Activated CD4-positive, alpha-beta T cell treated with anti-CD3 and anti-CD28 coated beads, Interleukin-2, amount 50 U/mL, for 48 hours (primary cell): Measurements from ENCODE around the gene SORCS2.

Experiments used
- DNase-seq, 2 experiments: peaks; one replicate each; pipeline ENCODE4 v3.0.0-alpha.2; 2020

The SORCS2 gene

DNA sequence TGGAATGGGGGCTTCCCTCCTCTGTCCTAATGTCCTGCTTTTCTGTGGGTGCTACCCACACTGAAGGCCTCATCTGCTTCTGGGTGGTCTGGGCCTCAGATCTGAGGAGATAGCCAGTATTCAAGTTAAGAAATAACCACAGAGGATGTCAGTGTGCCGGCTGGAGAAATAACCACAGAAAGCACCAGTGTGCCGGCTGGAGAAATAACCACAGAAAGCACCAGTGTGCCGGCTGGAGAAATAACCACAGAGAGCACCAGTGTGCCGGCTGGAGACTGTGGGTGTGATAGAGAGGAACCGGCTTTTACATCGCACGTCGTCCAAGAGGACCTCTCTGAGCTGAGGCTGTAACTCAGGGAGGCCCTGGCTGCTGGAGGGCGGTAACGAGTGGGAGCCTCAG is 308.1 kb downstream of the SORCS2 start:
- no peak for DNase-seq

DNA sequence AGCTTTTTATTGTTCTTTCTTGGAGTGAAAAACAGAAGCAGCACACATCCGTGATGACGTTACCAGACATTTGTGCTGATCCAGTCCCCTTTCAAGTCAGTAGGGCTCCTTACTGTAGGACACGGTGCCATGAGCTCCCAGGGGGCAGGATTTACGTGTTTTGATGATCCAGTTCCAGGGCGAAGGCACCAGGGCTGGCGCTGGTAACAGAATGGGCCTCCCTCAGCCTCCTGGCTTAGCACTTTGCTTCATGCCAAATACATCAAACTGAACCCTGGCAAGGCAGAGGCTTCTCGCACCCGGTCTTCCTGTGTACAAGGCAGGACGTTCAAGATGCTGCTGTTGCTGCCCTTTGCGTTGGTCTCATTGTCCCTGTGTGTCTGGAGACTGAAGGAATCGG is 309.0 kb downstream of the SORCS2 start:
- no peak for DNase-seq

DNA sequence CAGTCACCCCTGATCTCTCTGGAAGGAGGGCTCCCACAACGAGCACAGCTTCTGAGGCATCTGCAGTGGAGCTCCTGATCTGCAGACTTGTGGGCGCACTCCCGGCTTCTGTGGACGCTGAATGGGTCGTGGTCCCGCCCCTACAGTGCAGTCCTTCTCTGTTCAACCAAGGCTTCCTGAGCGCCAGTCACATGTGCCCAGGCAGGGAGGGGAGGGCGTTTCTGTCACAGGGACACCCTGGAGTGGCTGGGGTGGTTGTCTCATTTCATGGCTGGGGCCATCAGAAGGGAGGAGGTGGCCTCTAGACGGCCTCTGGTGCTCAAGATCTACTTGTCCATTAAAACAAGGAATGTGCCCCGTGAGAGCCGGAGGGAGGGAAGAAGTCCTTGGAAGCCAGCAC is 309.5 kb downstream of the SORCS2 start:
- no peak for DNase-seq

DNA sequence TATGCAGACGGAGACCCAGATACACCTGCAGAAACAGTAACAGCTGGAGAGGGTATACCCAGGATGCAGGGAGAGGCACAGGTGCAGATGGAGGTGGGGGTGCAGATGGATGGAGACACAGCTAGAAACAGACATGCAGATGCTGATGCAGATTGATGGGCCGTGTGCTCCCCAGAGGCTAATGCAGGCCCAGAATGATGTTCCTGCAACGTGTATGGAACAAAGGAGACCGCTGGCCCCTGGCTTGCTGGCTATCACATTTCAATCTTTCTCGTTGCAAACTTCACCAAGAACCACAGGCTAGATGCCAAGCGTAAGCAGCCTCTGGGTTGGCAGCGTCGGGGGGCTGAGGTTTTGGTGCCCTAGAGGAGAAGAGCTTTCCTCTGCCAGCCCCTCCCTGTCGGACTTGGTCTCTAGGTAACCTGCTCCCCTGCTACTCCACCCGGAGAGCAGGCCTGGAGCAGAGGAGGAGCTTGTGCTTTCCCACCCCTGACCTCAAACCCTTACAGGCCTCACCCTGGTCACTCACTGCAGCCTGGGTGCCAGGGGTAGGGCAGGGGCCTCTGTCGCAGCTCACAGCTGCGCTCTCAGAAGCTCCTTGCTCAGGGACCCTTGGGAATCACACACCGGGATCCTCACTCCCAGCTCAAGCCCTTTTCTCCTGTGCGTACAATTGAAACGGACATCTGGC is 311.4 kb downstream of the SORCS2 start:
- DNase-seq: no peak

DNA sequence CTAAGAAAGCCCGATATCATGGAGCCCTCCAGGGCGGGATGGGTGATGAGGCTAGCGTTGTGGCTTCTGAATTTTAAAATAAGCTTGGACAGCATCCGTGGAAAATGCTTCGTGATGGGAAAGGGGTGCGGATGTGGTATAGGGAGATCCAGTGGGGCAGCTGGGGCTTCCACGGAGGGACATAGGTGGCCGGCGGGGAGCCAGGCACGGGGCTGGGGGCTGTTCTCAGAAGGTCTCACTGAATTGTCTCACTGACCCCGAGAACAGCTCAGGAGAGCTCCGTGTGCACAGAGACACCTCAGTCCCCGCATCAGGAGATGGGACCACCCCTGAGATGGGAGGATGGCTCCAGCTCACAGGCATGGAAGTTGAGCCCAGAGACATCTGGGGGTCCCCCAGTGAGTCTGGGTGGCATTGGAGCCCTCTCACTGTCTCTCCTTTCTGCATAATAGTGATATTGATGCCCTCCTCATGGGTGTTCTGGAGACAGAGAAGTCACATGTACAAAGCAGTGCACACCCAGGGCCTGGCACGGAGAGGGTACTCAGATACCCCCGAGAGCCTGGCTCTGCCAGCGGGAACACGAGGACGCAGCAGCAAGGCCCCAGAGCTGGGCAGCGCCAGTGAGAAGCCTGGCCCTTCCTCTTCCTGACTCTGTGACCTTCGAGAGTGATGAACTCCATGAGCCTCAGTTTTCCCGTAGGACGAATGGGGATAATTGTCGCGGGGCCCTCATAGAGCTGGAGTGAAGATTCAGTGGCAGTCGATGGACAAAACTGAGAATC is 313.0 kb downstream of the SORCS2 start:
- no peak for DNase-seq

DNA sequence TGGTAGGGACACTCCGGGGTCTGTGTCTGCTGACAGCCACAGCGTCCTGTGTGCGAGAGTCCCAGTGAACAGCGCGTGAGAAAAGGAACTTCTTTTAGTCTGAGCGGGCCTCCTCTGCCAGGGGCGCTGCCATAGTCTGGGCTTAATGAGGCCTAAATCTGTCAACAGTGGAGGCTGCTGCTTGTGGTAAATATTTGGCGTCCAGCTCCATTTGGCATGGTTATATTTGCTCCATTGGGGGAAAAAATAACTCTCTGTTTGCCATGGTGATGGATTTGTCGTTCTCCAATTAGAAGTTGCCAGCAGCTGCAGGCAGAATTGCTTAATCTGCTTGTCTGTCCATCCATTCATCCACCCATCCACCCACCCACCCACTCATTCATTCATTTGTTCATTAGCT is 313.8 kb downstream of the SORCS2 start:
- DNase-seq: no peak

DNA sequence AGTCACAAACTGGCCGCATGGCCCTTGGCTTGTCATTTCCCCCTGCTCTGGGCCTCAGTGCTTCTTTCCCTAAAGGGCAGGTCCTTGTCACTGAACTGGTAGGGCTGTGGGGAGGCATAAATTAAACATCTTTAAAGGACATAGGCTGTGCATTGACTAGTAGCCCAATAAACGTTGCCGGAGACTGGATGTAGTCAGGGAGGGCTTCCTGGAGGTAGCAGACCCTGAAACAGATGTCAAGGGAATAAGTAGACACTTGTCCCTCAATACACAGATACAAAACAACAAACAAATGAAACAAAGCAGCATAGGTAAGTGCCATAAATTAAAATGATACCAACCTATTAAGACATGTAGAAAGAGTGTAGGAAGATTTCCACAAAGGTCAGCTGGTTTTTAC is 314.2 kb downstream of the SORCS2 start:
- no peak for DNase-seq

DNA sequence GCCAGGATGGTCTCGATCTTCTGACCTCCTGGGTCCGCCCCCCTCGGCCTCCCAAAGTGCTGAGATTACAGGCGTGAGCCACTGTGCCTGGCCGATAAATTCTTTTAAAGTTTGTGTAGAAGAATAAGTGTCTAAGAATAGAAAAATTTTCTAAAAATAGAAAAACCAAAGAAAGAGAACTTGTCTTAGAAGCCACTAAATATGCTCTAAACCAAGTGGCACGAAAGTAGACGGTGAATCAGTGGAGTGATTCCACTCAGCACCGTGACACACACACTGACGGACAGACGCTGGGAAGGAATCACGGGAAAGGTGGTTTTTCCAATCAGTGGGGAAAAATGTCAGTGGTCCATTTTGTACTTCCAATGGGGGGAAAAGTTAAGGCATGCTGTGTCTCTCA is 315.0 kb downstream of the SORCS2 start:
- DNase-seq: no peak

DNA sequence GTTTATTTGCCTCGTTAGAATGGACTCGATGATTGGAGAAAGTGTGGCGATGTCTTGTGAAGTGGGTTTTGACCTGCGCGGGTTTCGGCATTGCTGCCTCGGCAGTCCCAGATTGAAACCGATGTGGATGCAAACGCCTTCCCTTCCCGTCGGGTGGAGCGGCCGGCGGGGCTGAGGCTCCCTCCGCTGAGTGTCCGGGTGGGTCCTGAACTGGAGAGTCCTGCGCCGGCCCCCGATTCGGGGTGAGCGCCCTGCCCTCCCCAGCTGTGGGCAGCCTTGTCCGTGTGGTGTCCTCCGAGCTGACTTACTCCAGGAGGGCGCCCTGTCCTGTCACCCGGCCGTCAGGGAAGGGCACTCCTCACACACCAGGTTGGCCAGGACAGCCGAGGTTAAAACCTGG is 317.7 kb downstream of the SORCS2 start:
- DNase-seq: no peak

DNA sequence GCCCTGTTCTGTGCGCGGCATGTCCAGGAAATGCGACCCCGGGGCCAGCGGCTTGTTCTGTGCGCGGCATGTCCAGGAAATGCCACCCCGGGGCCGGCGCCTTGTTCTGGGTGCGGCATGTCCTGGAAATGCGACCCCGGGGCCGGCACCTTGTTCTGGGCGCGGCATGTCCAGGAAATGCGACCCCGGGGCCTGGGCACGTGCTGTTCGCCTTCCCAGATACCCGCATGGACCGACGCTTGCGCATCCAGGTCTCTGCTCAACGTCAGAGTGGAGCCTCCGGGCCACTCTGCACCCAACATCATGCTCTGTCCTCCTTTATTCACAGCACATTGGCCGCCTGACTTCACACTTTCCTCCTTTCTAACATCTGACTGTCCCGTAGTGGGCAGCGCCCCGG is 318.2 kb downstream of the SORCS2 start:
- DNase-seq: no peak

DNA sequence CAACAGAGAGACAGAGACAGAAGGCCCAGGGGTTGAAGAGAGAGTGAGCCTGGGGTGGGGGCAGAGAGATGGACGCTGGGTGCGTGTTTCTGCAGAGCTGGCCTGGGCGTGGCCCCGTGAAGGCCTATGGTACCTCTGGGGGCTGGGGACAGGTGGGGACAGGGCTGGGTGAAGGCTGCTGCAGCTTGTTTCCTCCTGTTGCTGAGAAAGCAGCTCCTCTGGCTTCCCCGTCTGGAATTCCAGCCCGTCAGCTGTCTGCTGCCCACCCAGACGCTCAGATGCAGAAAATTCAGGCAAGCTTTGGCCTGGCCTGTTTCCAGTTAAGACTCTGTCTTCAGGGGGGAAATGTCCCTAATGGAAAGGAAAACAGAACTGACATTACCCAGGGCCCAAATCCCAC is 319.2 kb downstream of the SORCS2 start:
- DNase-seq: no peak

DNA sequence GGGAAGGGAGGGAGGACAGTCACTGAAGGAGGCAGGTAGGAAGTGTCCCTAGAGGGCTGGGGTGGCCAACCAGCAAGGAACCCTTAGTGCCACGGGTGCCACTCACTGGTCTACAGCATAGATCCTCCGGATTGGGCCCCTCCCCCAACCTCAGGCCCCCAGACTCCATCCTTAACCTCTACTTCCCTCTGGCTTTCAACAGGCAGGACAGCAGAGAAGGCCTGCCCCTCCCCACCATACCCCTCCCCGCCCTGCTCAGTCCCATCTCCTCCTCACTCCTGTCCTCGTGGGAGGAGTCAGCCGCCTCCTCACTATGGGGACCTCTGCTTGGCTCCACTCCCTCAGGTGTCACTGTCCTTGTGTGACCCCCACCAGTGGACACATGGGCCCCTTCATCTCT is 320.1 kb downstream of the SORCS2 start:
- no peak for DNase-seq

DNA sequence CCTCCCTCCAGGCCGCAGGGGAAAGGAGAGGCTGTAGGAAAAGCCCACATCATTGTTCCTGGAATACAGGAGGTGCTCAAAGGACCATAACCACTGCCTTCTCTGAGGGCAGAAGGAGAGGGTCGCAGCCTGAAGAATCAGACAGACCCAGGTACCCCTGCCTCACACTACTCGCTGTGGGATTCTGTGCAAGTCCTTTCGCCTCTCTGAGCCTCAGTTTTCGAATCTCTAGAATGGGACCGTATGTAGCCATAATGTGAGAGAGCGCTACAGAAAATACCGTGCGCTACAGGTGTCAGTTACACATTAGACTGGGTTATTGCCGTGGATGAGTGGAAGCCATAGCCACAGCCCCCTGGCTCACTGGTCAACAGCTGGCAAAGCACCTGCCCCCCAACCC is 320.6 kb downstream of the SORCS2 start:
- DNase-seq: no peak

DNA sequence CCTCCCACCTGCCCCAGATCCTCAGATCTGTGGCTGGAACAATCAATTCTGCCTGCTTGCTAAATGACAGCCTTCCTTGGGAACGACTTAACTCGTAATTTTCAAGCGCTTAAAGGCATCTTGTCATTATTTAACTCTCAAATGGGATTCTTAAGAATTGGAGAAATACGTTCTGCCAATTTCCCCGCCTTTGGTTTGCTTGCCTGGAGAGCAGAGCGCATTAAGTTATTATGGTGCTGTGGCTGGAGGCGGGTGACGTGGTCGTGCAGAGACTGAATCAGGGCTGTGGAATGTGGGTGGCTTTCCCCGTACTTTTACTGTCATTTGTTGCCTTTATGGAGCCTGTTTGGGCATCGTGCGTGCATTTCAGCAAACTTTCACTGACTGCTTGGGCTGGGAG is 321.3 kb downstream of the SORCS2 start:
- no peak for DNase-seq

DNA sequence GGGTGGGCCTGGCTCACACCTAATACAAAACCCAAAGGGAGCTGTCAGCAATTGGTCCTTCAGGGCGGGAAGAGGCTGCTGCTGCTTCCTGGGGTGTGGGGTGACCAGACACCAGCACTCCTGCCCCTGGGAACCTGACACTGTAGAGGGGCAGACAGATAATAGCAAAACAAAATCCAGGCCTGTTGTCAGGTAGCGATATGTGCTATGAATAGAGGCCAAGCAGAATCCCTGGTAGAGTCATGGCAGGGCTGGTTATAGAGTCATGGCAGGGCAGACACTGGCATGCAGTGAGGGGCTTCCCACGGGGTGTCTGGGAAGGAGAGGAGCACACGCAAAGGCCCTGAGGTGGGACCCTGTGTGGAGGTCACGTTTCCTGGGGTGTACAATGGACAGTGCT is 321.9 kb downstream of the SORCS2 start:
- no peak for DNase-seq

DNA sequence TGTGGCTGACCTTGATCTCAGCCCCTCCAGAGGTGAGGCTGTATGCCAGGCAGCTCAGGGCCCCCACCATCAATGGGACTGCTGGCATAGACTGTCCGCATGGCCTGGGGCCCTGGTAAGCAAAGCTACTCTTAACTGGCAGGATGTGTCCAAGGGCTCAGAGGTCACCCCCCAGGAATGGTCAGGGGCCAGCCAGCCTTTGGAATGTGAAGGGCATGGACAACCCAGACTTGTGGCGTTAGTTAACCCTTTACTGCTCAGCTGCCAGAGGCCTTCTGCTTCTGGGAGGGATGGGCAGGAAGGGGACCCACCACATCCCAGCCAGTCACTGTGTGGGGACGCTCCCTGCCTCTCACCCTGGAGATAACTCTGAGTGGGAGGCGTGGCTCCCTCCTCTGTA is 322.5 kb downstream of the SORCS2 start:
- no peak for DNase-seq

DNA sequence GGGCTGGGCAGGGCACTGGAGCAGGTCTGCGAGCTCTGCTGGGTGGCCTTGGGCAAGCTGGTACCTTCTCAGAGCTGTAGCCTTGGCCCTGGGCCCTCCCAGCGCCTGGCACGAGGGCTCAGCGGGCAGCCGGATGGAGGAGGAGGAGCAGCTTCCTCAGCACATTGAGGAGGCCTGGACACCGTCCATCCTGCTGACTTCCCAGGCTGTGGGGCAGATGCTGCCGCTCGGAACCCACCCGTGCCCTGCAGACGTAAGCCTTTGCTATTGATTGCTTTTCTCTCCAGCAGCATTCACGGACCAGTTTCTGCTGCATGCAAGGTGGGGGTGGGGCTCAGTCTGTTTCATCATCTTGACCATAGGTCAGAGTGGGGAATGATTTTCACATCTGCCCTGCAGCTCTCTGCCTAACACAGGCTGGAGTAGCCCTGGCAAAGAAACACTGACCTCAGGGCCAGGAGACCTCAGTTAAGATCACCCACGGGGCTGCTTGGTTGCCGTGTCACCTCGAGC is 323.1 kb downstream of the SORCS2 start:
- no peak for DNase-seq

DNA sequence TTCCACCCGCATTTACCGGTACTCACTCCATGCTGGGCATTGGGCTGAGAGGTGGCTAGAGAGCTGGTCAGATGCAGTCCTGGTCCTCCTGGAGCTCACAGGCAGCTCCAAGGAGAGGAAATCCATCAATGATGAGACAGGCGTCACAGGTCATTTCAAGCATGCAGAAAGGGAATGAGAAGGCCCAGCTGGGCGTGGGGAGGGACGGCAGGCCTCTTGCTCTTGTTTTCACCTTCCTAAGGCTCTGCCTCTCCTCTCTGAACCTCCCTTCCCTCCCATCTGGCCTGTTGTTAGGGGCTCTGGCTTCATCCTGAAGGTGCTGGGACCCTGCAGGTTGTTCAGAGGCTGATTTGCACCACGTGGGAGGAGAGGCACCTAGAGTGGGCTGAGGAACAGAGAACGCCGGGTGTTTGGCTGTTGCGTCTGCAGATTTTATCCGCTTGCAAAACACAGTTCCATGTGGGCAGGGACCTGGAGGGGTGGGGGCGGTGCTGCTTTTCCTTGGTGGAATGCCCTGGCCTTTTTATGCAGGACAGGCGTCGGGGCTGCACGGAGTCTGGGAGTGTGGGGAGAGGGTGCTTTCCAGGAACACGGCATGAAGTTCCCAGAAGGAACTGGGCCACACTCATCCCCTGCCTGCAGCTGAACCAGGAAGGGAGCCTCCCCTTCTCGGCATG is 323.9 kb downstream of the SORCS2 start:
- DNase-seq: no peak

DNA sequence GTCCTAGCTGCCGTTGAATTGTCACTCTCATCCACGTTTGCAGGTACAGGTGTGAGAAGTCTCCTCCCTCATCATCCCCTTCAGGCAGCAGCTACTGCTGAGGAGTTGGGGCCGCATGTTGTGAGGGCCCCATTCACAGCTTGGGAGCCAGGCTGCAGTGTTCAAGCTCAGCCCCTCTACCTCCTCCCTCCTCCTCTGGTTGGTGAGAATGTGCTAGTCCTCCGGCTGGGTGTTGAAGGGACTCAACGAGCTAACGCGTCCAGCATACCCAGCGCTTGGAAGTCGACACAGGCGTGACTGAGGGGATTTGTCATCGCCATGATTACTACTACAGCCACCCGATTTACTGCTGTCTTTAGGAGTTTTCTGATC is 324.4 kb downstream of the SORCS2 start:
- no peak for DNase-seq

DNA sequence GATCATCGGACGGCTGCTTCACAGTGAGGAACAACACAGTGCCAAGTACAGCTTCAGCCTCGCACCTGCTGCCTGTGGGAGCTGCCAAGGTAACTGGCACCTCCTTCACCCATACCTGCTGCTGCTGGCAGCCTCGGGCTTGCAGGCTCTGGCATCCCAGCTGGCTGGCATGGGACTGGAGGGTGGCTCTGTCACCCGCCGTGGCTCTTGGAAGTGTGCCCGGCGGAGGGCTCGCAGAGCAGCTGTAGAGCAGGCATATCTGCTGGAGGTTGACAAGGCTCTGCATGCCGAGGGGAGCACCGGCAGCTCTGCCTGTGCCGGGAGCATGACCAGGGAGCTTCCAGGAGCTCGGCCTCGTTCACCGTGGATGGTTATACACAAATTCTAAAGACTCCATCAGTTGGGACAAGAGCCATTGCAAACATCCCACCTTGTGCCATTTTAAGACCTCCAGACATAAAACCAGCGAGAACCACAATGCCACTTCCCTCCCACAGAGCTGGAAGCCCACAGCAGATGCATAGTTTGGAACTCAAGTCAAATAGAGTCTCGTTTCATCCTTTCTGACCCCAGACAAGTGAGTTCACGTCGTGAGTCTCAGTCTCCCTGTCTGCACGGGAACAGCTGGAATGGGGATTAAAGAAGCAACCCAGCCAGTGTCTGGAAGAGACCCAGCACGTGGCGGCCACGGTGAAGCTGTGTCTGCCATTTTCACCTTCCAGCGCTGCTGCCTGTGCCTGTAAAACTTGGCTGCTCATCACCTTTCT is 326.7 kb downstream of the SORCS2 start:
- no peak for DNase-seq

DNA sequence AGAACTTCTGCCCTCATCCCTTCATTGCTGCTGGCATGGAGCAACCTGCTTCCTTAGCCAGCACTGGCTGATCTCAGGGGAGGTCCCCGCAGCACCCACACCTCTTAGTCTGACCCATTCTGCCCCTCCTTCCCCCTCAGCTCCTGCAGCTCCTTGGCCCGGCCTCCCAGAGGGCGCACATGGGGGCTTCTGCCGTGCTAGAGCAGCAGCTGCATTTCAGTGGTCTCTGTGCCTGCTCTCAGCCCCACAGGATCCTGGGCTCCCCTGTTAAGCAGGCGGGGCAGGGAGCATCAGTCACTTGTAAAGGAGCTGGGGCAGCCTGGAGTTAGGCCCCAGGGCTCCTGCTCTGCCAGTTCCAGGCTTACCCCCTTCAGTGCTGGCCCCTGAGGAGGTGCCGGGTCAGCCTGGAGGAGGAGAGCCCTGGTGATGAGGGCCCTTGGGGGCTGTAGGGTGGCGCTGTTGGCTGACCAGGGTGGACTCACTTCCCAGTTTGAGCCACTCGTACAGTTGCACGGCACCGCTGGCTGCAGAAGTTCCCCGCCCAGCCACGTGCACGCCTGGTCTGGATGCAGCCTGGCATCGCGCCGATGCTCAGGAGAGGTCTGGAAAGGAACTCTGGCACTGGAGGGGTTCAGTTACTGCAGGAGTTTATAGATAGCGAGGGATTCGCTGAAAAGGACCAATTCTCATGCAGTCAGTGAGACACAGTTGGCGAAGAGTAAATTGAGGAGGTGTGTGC is 327.5 kb downstream of the SORCS2 start:
- no peak for DNase-seq

DNA sequence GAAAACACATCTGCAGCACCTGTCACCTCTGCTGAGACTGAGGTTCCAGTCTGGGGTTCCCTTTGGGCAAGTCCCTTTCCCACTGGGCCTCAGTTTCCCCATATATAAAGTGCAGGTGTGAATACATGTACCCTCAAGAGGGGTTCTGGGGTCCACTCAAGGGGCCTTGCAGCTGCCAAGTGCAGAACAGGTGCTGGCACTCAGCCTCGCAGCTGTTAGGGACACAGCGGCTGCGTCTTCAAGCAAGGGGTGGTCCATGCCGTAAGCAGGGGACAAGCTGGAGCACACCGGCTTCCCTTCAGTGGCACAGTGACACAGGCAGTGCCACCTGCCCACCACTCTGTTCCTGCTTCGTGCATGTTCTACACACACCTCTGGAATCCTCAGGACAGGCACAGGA is 329.3 kb downstream of the SORCS2 start:
- no peak for DNase-seq
